NCI-H2227 (cell line): ENCODE results near the gene RIMS3.
A peak's percentile ranks its signal among the peaks of the same experiment; 100 is the strongest.

Experiments used
- DNase-seq: peaks from one replicate; lab custom pipeline; 2025; ENCODE audit not compliant: unreplicated experiment; lab: John Stamatoyannopoulos, UW

Gene RIMS3

DNA sequence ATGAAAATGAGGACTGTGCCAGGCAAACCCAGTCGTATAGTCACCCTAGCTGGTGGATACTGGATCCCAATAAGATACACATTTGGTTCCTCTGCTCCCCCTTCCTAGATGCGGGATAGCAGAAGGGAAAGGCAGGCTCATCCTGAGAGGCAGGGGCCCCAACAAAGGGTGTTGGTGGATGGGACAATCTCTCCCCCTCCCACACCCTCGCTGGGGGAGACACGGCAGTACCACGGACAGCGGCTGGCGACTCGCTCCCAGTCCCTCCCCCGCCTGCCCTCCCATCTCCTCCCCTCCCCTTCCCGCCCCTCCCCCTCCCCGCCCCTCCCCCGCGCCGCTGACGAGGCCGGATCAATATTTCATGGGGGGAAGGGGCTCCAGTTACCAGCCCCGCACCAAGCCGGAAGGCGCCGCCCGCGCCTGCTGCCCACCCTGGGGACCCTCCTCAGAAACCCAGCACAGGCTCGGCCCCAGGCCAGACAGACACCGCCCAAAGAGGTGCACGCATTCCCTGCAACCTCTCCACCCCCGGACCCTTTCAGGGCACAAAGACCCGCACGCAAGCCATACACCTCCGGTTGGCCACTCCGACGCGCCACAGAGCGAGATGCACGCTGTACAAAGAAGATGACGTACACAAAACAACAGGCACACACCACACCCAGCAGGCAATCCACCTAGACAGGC lies 11.5 kb downstream of the RIMS3 start:
- DNase-seq = peak; percentile 70

DNA sequence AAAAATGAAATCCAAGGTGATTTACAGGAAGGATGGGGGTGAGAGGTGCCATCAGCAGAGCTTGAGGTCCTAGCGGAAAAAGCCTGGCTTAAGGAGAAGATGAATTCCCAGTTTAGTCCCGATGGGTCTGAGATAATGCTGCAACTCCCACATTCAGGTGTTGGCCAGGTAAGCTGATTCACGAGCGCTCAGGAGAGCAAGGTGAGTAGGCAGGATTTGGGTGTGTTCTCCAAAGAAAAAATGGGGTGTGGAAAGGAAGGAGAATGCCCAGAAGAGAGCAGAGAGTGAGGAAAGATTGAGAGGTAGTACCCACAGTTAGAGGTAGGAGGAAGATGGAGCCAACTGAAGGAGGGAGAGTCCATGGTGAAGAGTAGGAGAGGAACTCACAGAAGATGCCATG lies 12.5 kb downstream of the RIMS3 start:
- no peak for DNase-seq

- DNase-seq = no peak
These were observed 13.0 kb downstream of the RIMS3 start for GRCh38 chr1:40652468-40652867.

DNA sequence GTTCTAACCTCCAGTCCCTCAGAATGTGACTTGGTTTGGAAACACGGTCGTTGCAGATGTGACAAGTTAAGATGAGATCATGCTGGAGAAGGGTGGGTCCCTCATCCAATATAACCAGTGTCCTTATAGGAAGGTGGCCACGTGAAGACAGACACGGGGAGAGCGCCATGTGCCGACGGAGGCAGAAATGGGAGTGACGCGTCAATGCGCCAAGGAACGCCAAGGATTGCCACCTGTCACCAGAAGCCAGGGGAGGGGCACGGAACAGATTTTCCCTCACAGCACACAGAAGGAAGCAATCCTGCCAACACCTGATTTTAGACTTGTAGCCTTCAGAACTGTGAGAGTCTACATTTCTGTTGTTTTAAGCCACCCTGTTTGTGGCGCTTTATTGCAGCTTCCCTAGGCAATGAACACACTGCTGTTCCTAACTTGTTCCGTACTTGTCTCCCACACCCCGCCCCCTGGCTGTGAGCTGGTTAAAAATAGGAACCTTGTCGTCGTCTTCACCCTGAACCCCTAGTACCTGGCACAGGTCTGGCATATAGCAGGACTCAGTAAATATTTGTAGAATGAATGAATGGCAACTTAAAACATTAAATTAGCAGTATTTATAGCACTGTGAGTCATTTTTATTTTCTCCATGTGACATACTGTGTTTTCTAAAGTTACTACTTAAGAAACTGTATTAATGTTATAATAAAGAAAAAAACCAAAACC lies 14.2 kb downstream of the RIMS3 start:
- no peak for DNase-seq

GRCh38 chr1:40650075-40650474 lies 15.4 kb downstream of the RIMS3 start:
- no peak for DNase-seq

- DNase-seq = no peak
These were observed 15.9 kb downstream of the RIMS3 start for GRCh38 chr1:40649592-40649930.

- no peak for DNase-seq
These were observed 16.4 kb downstream of the RIMS3 start for GRCh38 chr1:40648928-40649591.

DNA sequence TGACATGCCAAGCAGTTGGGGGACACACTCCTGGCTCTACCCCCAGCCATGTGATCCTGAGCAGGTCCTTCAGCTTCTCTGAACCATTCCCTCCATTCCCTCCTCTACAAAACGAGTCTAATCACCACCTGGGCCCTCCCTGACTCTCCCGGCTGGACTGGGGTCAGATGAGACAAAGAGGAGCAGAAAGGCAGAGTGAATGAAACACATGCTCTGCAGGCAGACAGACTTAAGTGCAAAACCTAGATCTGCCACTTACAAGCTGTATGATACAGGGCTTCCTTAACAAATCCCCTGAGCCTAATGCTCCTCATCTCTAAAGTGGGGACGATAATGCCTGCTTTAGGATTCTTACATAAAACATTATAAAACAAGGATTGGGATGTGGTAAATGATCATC lies 17.3 kb downstream of the RIMS3 start:
- peak; percentile 54 for DNase-seq

GRCh38 chr1:40646315-40646714 lies 19.2 kb downstream of the RIMS3 start:
- DNase-seq = no peak

- DNase-seq = no peak
These were observed 20.3 kb downstream of the RIMS3 start for GRCh38 chr1:40645118-40645680.

DNA sequence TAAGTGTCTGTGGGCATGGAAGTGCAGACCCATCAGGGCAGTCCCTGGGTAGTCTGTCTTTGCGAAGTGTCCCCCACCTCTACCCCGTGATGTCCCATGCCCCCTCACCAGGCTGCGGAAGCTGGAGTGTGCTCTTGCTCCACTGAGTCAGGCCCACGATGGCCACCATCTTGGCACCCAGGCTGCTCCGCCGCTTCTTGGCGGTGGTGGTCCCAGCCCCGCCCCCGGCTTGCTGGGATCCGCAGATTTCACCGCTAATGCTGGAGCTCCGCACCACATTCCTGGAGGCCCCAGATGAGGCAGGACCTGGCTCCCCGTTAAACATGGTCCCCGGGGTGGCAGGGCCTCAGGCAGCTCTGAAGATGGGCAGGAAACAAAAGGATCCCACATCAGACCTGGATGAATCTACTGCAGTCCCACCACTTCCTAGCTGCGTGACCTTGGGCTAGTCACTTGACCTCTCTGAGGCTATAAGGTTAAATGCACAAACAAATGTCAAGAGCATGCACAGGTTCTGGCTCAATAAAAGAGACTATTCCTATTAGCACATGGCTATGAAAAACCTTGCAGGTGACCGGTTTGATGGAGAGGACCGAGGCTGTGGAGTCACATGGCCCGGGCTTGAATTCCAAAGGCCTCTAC lies 23.8 kb downstream of the RIMS3 start:
- no peak for DNase-seq

DNA sequence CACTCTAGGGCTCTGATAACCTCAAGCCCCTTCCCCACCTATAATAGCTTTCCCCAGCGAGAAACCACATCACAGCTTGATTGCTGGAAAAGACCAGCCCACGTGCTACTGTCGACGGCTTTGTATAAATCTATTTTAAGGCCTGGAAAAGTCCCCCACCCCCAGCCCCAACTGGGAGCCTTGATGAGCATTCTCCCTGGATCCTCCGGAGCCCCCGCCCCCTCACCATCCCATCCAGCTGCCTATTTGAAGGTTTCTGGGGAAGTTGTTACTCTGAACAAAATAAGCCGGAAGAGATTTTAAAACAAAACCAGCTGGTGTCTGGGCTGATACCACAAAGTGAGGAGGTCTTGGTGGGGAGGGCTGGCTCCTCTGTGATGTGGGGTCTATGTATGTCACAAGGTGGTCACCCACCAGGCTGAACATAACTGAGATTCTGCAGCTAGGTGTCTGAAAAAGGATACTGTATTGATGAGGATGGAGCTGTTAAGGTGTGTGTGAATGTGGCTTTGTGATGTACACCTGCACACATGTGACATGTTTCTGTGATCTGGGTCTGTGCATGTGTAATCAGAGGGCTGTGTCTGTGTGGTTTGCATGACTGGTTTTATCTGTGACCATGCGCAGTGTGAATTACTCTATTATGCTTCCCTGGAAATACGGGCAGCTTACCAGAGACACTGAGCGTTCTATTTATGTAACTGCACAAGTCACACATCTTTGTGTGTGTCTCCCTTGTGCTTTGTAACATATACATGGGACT lies 25.0 kb downstream of the RIMS3 start:
- DNase-seq = no peak

- DNase-seq = no peak
These were observed 27.1 kb downstream of the RIMS3 start for GRCh38 chr1:40638097-40639036.

- DNase-seq = no peak
These were observed 27.9 kb downstream of the RIMS3 start for GRCh38 chr1:40637470-40638007.

GRCh38 chr1:40636777-40637176 lies 28.7 kb downstream of the RIMS3 start:
- no peak for DNase-seq

DNA sequence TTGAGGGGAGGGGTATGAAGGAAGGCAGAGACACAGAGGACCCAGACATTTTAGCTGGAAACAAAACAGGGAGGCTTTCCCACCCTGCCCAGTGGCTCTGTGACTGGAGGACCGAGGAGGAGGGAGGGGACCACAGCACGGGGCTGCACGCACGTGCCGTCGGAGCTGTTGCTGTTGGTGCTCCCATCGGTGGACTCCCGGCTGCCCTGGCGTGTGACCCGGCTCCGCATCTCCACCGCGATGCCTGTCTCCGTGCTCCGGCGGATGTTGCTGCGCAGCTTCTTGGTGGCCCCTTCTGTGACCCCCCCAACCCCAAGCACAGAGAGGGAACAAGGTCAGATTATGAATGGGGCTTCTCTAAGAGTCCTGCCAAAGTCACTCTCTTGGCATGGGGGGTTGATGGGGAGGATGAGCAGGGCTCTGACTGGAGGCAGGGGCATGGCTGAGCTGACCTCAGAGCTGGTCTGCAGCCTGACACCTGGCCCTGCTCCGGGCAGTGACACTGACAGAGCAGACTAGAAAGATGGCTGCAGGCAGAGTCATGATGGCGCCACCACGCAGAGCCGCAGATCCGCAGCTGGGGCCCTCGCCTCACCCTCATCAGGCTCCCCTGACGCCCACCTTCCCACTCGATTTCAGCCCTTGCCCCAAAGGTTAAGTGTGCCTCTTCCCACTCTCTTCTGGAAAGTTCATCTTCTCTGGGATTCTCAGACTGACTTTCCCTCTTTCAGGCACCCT lies 29.6 kb downstream of the RIMS3 start:
- DNase-seq = no peak

GRCh38 chr1:40634901-40635655 lies 30.4 kb downstream of the RIMS3 start:
- DNase-seq = no peak

DNA sequence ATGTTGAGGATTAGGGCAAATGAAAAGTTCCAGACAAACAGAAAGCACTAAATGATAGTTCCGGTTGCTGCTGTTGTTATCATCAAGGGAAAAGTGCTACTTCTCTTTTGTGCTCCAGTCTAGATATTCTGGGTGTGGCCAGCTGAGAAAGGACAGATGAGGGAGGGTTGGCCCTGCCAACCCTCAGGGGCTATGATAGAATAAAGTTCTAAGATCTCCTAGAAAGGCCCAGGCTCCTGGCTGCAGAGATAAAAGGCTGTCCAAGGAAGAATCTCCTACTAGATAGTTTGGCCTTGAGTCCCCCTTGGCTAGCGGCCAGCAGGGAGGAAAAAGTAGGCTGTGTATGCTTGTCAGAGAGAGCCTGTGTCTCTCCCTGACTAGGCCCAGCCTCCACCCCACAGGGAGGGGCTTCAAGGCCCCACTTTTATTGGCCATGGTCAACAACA lies 31.5 kb downstream of the RIMS3 start:
- DNase-seq = no peak
